ENCODE results near the gene LRIG1.

LRIG1 gene

DNA sequence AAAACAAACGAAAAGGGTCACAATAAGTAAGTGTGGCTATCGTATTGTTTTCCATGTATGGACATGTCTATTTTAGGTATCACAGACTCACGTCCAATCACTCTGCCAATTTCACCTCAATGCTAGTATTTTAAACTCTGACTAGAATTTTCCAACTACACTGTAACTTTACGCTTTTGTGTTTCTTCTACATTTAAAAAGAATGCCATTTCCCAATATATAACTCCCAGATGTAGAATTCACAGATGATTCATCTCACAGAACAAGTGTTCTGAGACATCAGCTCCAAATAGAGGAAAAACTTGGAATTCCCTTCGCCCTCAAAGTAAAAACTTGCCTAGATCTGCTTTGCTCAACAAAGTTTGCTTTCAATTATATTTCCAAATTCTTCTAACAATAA, 14.2 kb downstream of the LRIG1 start:
- DNase-seq (ENCODE audit: low read depth) = no peak

- no peak for DNase-seq (ENCODE audit: low read depth)
These were observed 14.6 kb downstream of the LRIG1 start for GRCh38 chr3:66486202-66486601.

GRCh38 chr3:66485291-66485968, 15.4 kb downstream of the LRIG1 start:
- no peak for DNase-seq (ENCODE audit: low read depth)

- DNase-seq (ENCODE audit: low read depth) = no peak
These were observed 16.5 kb downstream of the LRIG1 start for GRCh38 chr3:66484106-66484844.

DNA sequence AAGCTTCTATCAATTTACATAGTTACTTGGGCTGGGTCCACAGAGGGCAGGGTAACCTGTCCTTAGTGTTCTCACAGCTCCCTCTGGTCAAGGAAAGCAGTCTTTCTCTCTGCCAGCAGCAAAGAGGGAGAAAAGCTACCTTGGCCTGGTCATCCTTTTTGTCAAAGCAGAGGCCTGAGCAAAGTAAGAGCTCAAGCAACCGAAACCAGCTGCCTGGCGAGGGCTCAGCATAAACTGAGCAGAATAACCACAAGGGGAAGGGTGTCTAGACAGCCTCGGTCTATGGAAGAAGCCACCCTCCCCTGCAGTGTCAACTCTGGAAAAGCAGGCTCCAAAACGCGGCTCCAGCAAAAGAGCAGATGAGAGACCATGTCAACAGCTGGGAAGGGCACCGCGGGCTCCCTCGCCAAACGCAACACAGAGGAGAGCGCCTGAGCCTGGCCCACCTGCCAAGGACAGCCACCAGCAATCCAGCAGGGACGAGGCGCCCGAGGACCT, 17.4 kb downstream of the LRIG1 start:
- no peak for DNase-seq (ENCODE audit: low read depth)

DNA sequence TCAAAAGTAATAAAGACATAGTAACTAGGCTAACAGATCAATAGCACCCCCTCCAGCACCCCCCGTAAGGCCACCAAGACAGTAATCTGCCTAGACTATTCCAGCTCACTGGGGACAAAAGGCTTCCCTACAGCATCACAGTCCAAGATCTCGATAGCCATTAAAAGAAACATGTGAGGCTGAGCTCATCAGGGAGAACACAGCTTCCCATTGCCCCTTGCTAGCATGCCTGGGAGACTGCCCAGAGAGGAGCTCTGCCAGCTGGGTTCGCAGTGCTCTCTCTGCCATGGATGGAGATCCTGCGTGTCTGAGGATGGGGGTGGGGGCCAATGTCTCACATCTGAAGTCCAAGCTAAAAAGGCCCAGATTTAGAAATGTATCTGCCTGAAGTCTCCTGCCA, 17.8 kb downstream of the LRIG1 start:
- DNase-seq (ENCODE audit: low read depth) = no peak

DNA sequence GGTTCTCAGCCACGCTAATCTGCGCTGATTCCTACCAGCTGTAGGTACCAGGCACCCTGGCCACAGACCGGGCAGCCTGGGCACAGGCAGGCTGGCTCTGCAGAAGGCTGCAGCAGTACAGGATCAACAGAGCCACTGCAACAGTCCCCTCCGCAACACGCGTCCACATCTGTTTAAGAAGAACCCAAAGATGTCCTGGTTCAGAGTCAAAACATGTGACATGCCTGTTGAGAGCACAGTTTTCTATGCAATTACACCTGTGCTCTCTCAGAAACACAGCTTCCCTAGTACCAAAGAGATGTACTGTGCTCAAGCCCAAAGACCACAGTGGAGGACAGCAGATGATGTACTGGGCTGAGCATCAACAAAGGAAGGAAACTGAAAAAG, 18.8 kb downstream of the LRIG1 start:
- no peak for DNase-seq (ENCODE audit: low read depth)

DNA sequence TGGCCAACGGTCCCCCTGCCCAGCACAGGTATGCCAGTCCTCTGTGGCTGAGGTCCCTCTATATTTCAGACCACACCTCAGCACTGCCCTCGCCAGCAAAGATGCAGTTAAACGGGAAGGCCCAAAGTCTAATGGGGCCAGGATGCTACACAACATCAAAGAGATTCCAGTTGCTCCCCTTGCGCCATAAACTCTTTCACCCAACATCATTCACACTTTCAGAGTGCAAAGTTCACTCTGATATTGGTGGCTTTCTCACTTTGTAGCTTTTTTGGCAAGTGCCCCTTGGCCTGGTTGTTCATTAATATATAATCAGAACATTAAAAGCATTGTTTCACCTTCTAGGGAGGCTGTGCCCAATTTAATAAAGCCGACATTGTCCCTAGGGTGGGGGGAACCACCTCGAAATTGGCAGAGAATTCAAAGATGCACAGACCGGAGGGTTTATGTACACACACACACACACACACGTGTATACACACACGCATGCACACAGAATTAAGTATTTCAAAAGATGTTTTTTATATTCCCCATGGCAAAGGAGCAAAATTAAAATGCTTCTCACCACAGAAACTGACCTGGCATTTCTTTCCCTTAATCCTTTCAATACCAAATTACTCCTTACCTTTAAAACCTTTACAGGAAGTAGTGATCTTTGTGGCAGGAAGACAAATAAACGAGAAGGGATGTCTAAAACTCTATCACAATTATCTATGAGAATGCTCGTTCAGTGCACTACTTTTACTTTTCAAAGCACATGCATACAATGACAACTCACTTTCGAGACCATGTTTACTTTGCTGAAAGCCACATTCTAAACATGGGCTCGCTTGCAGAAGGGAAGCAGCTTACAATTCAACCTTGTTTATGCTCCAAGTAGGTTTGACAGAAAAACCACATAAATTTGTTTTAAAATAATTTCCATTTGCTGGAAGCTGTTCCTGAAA, 19.5 kb downstream of the LRIG1 start:
- DNase-seq (ENCODE audit: low read depth) = no peak

GRCh38 chr3:66480666-66481065, 20.2 kb downstream of the LRIG1 start:
- DNase-seq (ENCODE audit: low read depth) = no peak

- DNase-seq (ENCODE audit: low read depth) = no peak
These were observed 21.3 kb downstream of the LRIG1 start for GRCh38 chr3:66479532-66479947.

- no peak for DNase-seq (ENCODE audit: low read depth)
These were observed 21.9 kb downstream of the LRIG1 start for GRCh38 chr3:66478960-66479359.

DNA sequence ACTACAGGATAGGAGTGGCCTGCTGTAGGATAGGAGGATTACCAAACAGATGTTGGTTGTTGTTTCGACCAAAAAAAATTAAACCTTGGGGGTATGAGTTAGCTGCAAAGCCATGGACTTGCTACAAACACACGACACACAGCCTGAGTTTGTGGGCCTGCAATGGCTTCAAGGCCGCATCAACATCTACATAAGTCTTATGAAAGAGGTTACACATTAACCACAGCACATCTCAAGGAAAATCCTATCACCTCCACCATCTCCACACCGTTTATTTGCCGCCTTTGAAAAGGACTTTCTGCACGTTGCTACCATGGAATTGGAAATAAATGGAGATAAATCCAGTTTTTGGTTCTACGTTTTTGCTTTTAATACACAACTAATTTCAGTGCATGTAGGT, 23.0 kb downstream of the LRIG1 start:
- no peak for DNase-seq (ENCODE audit: low read depth)

- no peak for DNase-seq (ENCODE audit: low read depth)
These were observed 23.9 kb downstream of the LRIG1 start for GRCh38 chr3:66476852-66477381.

DNA sequence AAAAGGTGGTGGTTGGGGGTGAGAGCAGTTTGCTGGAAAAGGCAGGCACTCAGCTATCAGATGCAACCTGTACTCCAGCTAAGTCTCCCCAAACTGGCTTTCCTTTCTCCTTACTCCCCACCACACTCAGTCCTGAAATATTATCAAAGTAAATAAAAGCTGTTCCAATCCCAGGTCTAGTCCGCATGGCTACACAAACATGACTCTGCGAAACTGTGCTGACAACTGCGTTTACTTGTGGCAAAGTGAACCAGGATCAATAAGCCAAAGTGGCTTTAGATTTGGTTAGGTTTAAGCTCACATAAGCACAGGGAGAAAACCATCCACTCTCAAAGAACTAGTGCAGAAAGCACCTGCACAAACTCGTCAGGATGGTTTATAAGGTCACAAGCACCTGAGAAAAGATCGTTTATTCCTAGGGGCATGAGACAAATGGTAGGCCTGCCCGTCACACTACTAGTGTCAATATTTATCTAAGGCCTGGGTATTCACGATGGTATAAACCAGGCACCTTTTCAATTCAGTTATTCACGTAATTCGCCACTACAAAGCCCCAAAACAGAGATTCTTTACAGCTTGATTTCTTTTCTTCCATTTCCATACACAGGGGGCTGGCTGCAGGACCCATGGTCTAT, 25.3 kb downstream of the LRIG1 start:
- no peak for DNase-seq (ENCODE audit: low read depth)

- no peak for DNase-seq (ENCODE audit: low read depth)
These were observed 27.1 kb downstream of the LRIG1 start for GRCh38 chr3:66473692-66474091.

DNA sequence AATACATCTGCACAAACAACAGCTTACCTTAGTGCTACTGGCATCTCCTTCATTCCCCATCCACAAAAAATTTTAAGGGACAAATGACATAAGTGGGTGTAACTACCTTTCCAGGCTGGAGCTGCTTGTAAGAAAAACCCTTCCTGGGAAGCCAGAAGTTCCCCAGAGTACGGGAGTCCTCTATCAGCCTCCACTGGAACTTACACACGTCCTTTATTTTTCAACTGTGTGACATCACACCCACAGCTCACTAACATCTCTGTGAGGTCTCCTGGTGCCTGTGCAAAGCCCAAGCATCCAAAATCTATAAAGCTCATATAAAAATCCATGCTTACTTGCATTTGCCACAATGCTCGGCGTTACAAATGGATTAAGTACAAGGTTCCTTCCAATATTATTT, 27.6 kb downstream of the LRIG1 start:
- no peak for DNase-seq (ENCODE audit: low read depth)

DNA sequence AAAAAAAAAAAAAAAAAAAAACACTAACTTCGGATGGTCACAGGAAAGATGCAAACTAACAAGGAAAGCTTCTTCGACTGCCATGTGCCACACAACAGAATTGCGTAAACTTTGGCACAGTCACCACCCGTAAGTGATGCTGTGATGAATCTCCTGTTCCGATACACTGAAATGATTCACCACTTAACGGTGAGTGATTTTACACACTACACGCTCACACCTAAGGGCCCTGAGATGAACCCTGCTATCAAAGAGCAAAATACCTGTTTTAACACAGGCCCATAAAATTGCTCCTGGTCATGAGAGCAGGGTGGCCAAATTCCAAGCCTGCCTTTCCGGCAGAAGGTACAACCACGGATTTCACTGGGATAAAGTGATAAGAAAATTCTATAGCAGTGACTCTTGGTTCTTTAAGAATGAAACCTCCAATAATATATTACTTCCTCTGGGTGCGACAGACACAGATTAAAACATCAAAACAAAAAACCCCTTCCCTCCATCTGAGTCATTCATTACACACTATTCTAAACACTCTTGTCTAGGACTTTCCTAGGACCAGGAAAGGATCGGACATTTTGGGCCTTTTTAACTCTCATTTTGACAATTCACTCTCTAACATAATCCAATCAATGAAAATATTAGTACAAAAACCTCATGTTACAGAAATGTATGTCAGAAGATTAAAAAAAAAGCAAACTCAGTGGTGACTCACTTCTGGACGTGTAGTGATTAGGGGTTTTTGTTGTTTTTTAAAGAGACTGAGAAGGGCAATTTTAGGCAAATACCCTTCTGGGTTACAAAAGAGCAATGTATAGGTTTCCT, 28.3 kb downstream of the LRIG1 start:
- no peak for DNase-seq (ENCODE audit: low read depth)

- no peak for DNase-seq (ENCODE audit: low read depth)
These were observed 29.7 kb downstream of the LRIG1 start for GRCh38 chr3:66470956-66471686.

- DNase-seq (ENCODE audit: low read depth) = no peak
These were observed 30.5 kb downstream of the LRIG1 start for GRCh38 chr3:66470285-66470684.

- DNase-seq (ENCODE audit: low read depth) = no peak
These were observed 31.6 kb downstream of the LRIG1 start for GRCh38 chr3:66469220-66469640.

All from activated T-cell treated with anti-CD3 and anti-CD28 coated beads for 1 hour (primary cell).